Neural cell (in vitro differentiated cells): ENCODE data around the gene SLC38A1. TPM values are rescaled to one million over a fixed set of nuclear protein-coding genes. Genes with fewer than 3 reads are reported as not detected.

Source experiments
- H2AFZ ChIP-seq: fragments of 200-600, 300-800 bp; sonication (generic), shearing (Covaris generic); 2 replicates; pipeline ENCODE4 v1.6.0; 2014; ENCODE audit warnings: low read depth, mild to moderate bottlenecking, antibody characterized with exemption, low read length, moderate library complexity
- H3F3A ChIP-seq: fragments of 200-600 bp; shearing (Covaris generic); 2 replicates; pipeline ENCODE4 v1.6.1; 2016; ENCODE audit warnings: mild to moderate bottlenecking, moderate library complexity, mixed read lengths, antibody characterized with exemption, low read length; ENCODE audit not compliant: insufficient read depth, poor library complexity, severe bottlenecking
- H3K27ac ChIP-seq: fragments of 200-600, 300-800 bp; sonication (generic), shearing (Covaris generic); 2 replicates; pipeline ENCODE4 v1.5.1; 2014; ENCODE audit warnings: mild to moderate bottlenecking, low read length, moderate library complexity
- H3K27me3 ChIP-seq: fragments of 300-800, 200-600 bp; sonication (generic), shearing (Covaris generic); 2 replicates; pipeline ENCODE4 v1.6.0; 2014; ENCODE audit warnings: mild to moderate bottlenecking, low read depth, low read length, moderate library complexity; ENCODE audit not compliant: insufficient read depth
- H3K36me3 ChIP-seq: fragments of 300-800, 200-600 bp; sonication (generic), shearing (Covaris generic); 2 replicates; pipeline ENCODE4 v1.5.1; 2014; ENCODE audit warnings: mild to moderate bottlenecking, antibody characterized with exemption, low read length, moderate library complexity; ENCODE audit not compliant: insufficient read depth
- H3K4me2 ChIP-seq: fragments of 300-800, 200-600 bp; sonication (generic), shearing (Covaris generic); 2 replicates; pipeline ENCODE4 v1.6.0; 2014; ENCODE audit warnings: mild to moderate bottlenecking, low read length
- H3K4me3 ChIP-seq: fragments of 300-800, 200-600 bp; sonication (generic), shearing (Covaris generic); 2 replicates; pipeline ENCODE4 v1.5.1; 2014; ENCODE audit warnings: mild to moderate bottlenecking, low read length, moderate library complexity
- H3K79me2 ChIP-seq: fragments of 200-600 bp; shearing (Covaris generic); replicated peaks from 2 replicates; pipeline ENCODE4 v1.6.0; 2014; ENCODE audit warnings: mild to moderate bottlenecking, low read length, moderate library complexity; ENCODE audit not compliant: insufficient read depth
- H3K9ac ChIP-seq: fragments of 300-800, 200-600 bp; sonication (generic), shearing (Covaris generic); 2 replicates; pipeline ENCODE4 v1.6.1; 2016; ENCODE audit warnings: mild to moderate bottlenecking, low read length, mixed read lengths
- H3K9me2 ChIP-seq: fragments of 200-600 bp; shearing (Covaris generic); 2 replicates; pipeline ENCODE4 v1.6.1; 2016; ENCODE audit warnings: mild to moderate bottlenecking, low read length, mixed read lengths; ENCODE audit not compliant: insufficient read depth
- H3K9me3 ChIP-seq: fragments of 200-600, 300-800 bp; sonication (generic), shearing (Covaris generic); 2 replicates; pipeline ENCODE4 v1.6.1; 2016; ENCODE audit warnings: mild to moderate bottlenecking, mixed run types, low read length, moderate library complexity, mixed read lengths
- H4K20me1 ChIP-seq: fragments of 200-600 bp; shearing (Covaris generic); 2 replicates; pipeline ENCODE4 v1.6.1; 2016; ENCODE audit warnings: mild to moderate bottlenecking, mixed run types; ENCODE audit not compliant: insufficient read depth
- EP300 ChIP-seq: fragments of 450-650 bp; conservative IDR thresholded peaks from 2 replicates; pipeline ENCODE4 v1.6.1; 2014; ENCODE audit warnings: antibody characterized with exemption, mild to moderate bottlenecking, moderate library complexity; ENCODE audit not compliant: poor library complexity, severe bottlenecking
- EZH2 ChIP-seq: fragments of 200-600, 300-800 bp; shearing (Covaris generic), sonication (generic); IDR thresholded peaks from 2 replicates; pipeline ENCODE4 v1.6.1; 2014; ENCODE audit warnings: antibody characterized with exemption, low read length, borderline replicate concordance, mild to moderate bottlenecking; ENCODE audit not compliant: insufficient read depth, poor library complexity, severe bottlenecking
- MXI1 ChIP-seq: fragments of 450-650 bp; conservative IDR thresholded peaks from 2 replicates; pipeline ENCODE4 v1.6.1; 2014; ENCODE audit warnings: antibody characterized with exemption, mild to moderate bottlenecking; ENCODE audit not compliant: poor library complexity, severe bottlenecking
- POLR2AphosphoS5 ChIP-seq: IDR thresholded peaks from 2 replicates; pipeline ENCODE4 v1.6.1; 2012
- RAD21 ChIP-seq: fragments of 450-650 bp; conservative IDR thresholded peaks from 2 replicates; pipeline ENCODE4 v1.6.1; 2014; ENCODE audit warnings: antibody characterized with exemption, mild to moderate bottlenecking, moderate library complexity
- SMC3 ChIP-seq: fragments of 450-650 bp; conservative IDR thresholded peaks from 2 replicates; pipeline ENCODE4 v1.6.1; 2014; ENCODE audit warnings: antibody characterized with exemption, mild to moderate bottlenecking, moderate library complexity; ENCODE audit not compliant: poor library complexity
- TAF1 ChIP-seq: IDR thresholded peaks from 2 replicates; pipeline ENCODE4 v1.6.1; 2012; ENCODE audit warnings: low read depth
- polyA plus RNA-seq: library from polyadenylated mRNA; depleted of rRNA; stranded (reverse); fragments of >200 nt; gene quantifications from 2 replicates; pipeline ENCODE4 v1.2.3, GENCODE V29; 2014
- TF ChIP-seq, protein P1 (sequence below): fragments of 450-650 bp; IDR thresholded peaks from 2 replicates; pipeline ENCODE4 v1.5.1; 2014; ENCODE audit warnings: antibody characterized with exemption, mild to moderate bottlenecking, moderate library complexity; ENCODE audit not compliant: poor library complexity, severe bottlenecking
- TF ChIP-seq, protein P2 (sequence below): IDR thresholded peaks from 2 replicates; pipeline ENCODE4 v1.6.1; 2012; ENCODE audit warnings: borderline replicate concordance

The SLC38A1 gene
- polyA plus RNA-seq, 1 donor from 2014 or later = 124 TPM

GRCh38 chr12:46134205-46134811, 134.5 kb downstream of the SLC38A1 start:
- TF ChIP-seq, protein P1, sequence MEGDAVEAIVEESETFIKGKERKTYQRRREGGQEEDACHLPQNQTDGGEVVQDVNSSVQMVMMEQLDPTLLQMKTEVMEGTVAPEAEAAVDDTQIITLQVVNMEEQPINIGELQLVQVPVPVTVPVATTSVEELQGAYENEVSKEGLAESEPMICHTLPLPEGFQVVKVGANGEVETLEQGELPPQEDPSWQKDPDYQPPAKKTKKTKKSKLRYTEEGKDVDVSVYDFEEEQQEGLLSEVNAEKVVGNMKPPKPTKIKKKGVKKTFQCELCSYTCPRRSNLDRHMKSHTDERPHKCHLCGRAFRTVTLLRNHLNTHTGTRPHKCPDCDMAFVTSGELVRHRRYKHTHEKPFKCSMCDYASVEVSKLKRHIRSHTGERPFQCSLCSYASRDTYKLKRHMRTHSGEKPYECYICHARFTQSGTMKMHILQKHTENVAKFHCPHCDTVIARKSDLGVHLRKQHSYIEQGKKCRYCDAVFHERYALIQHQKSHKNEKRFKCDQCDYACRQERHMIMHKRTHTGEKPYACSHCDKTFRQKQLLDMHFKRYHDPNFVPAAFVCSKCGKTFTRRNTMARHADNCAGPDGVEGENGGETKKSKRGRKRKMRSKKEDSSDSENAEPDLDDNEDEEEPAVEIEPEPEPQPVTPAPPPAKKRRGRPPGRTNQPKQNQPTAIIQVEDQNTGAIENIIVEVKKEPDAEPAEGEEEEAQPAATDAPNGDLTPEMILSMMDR = no peak
- TF ChIP-seq EP300 (no peak), TAF1 (no peak), EZH2 (no peak), MXI1 (no peak), SMC3 (no peak), POLR2AphosphoS5 (no peak)
- TF ChIP-seq, protein P2, sequence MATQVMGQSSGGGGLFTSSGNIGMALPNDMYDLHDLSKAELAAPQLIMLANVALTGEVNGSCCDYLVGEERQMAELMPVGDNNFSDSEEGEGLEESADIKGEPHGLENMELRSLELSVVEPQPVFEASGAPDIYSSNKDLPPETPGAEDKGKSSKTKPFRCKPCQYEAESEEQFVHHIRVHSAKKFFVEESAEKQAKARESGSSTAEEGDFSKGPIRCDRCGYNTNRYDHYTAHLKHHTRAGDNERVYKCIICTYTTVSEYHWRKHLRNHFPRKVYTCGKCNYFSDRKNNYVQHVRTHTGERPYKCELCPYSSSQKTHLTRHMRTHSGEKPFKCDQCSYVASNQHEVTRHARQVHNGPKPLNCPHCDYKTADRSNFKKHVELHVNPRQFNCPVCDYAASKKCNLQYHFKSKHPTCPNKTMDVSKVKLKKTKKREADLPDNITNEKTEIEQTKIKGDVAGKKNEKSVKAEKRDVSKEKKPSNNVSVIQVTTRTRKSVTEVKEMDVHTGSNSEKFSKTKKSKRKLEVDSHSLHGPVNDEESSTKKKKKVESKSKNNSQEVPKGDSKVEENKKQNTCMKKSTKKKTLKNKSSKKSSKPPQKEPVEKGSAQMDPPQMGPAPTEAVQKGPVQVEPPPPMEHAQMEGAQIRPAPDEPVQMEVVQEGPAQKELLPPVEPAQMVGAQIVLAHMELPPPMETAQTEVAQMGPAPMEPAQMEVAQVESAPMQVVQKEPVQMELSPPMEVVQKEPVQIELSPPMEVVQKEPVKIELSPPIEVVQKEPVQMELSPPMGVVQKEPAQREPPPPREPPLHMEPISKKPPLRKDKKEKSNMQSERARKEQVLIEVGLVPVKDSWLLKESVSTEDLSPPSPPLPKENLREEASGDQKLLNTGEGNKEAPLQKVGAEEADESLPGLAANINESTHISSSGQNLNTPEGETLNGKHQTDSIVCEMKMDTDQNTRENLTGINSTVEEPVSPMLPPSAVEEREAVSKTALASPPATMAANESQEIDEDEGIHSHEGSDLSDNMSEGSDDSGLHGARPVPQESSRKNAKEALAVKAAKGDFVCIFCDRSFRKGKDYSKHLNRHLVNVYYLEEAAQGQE = no peak
- H4K20me1 ChIP-seq = no peaks in the 10 kb centered on the region
- no peak overlapping the region for H3K4me2 ChIP-seq

DNA sequence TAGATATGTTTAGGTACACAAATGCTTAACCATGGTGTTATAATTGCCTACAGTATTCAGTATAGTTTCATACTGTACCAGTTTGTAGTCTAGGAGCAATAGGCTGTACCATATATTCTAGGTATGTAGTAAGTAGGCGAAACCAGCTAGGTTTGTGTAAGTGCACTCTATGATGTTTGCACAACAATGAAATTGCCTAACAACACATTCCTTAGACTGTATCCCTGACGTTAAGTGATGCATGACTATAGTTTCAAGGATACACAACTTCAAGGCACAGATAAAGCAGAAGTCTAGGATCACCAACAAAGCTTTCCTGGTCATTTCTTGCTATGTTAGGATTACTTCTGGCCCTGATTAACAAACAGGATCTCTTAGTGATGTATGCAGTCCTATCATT, 135.1 kb downstream of the SLC38A1 start:
- no peaks in the 10 kb centered on the region for H3K9me2 ChIP-seq
- no peak overlapping the region for H3K4me3 ChIP-seq
- H2AFZ ChIP-seq = no peak overlapping the region
- no peaks in the 10 kb centered on the region for H3K79me2 ChIP-seq
- no peaks in the 10 kb centered on the region for H4K20me1 ChIP-seq
- no peaks in the 10 kb centered on the region for H3K27me3 ChIP-seq
- H3K9ac ChIP-seq = no peak overlapping the region
- no peaks in the 10 kb centered on the region for H3K9me3 ChIP-seq
- H3K36me3 ChIP-seq = no peaks in the 10 kb centered on the region
- H3F3A ChIP-seq = no peaks in the 10 kb centered on the region
- TF ChIP-seq EZH2 = no peak
- TF ChIP-seq POLR2AphosphoS5 = no peak
- no peak for TF ChIP-seq EP300
- TF ChIP-seq TAF1 = no peak
- TF ChIP-seq, protein P2 = no peak
- TF ChIP-seq, protein P1 = no peak
- TF ChIP-seq SMC3 = no peak
- TF ChIP-seq MXI1 = no peak
- no peak for TF ChIP-seq RAD21
- no peak overlapping the region for H3K4me2 ChIP-seq
- H3K27ac ChIP-seq = no peak overlapping the region

More at GRCh38 chr12:46134205-46134811, 134.5 kb downstream of the SLC38A1 start:
- Histone ChIP-seq H3K9me2 (no peaks in the 10 kb centered on the region), H2AFZ (no peak overlapping the region), H3K27me3 (no peaks in the 10 kb centered on the region), H3K4me3 (no peak overlapping the region), H3K9me3 (no peaks in the 10 kb centered on the region), H3K79me2 (no peaks in the 10 kb centered on the region), H3K27ac (no peak overlapping the region), H3K9ac (no peak overlapping the region), H3F3A (no peaks in the 10 kb centered on the region), H3K36me3 (no peaks in the 10 kb centered on the region)
